HG02610 (cell line): ENCODE measurements around the gene LAMTOR5.
A peak's percentile ranks its signal among the peaks of the same experiment; 100 is the strongest.
"Not testable (repeated sequence)": the region's sequence is repeated elsewhere in the genome, so short reads cannot be mapped to it uniquely, and the experiment has no call there.

ENCODE experiments used
- ATAC-seq: cut with Tn5 transposase; IDR thresholded peaks from one replicate; pipeline ENCODE4 v1.9.1; 2021; ENCODE audit warnings: mild to moderate bottlenecking, moderate library complexity; ENCODE audit not compliant: unreplicated experiment

LAMTOR5 gene

DNA sequence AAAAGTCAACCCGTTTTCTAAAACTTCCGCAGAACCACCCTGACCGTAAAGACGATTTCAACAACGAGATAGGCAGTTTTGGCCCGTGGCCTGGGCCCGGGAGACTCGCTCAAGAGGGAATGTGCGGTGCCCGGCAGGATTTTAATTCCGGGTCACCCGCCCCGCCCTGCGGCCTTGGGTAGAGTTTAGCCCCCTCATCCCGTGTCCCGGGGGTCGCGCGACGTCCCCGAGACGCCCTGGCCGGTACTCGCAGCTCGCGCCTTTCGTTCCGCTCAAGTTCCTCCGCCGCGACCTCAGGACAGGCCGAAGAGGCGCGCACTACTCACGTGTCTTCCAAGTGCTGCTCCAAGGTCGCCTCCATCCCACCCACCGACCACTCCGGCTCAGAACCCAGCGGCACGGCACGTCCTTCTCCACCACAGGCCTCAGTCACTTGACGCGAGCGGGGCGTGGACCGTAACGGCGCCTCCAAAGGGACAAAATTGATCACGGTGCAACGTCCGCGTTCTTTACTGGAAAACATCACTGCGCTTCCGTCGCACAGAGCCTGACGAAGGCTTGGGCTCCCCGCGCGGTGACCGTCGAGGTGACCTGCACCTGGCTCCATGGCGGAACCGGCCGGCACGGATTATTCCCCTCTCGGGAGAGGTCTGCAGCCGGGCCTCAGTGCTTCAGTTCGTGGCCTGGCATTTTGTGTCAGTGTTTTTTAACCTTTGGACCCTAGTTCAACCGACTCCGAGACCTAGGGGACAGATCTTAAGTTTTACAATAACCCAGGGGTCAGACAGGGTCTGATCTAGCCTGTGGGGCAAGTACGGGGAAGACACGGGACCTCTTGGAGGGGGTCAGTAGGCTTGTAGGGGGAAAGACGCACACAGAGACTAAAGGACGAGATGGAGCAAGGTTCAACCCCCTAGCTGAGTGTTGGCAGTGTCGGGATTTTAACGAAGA, at the start of gene LAMTOR5:
LAMTOR5 (minus strand) TSS at position 435 of the 951 bp plus-strand sequence; CDS start at position 361, 74 bp downstream.
- peak; percentile 93 for ATAC-seq

DNA sequence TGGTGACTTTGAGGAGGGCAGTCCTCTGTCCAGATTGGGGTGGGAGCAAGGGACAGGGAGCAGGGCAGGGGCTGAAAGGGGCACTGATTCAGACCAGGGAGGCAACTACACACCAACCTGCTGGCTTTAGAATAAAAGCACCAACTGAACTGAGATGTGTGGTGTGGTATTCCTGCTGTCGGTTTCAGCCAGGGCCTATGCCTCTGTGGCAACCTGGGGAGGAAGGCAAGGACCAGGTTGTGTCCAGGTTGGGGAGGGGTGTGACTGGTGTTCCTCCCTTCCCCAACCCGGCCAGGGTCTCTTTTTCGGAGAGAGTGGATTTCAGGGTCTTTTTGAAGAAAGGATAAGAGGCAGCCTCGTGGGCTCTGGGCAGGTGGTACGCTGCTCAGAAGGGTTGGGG, 49.7 kb upstream of the LAMTOR5 start:
- ATAC-seq, result no peak

DNA sequence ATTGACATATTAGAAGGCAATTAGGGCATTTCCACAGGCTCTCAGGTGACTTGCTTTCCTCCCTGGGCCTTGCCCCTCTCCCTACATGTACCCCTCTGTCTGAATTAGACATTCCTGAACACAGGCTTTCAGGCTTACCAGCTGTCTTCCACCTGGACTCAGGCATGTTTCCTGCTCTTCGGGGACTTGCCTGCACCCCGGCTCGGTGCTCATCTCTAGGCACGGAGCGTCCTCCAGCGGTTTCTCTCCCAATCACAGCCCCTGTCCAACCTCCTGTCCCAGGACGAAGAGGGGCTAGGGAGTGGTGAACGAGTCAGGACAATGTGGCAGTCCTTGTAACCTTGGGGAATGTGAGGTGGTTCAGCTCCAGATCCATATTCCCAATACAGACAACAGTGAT, 47.7 kb upstream of the LAMTOR5 start:
- no peak for ATAC-seq

DNA sequence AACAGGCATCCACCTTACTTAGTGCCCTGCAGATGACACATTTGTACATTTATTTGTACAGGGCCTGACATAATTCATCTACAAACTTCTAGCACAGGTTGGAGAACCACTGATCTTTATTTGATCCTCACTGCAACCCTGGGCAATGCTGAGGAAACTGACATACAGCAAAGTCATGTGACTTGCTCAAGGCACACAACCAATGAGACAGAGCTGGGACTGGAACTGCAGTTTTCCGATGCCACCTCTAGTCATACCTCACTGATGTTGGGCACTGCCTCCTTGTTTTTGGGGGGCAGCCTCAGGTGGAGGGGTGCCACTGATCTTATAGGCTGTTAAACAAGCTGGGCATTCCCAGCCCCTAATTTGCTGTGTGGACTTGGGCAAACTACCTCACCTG, 46.8 kb upstream of the LAMTOR5 start:
- ATAC-seq, result no peak

DNA sequence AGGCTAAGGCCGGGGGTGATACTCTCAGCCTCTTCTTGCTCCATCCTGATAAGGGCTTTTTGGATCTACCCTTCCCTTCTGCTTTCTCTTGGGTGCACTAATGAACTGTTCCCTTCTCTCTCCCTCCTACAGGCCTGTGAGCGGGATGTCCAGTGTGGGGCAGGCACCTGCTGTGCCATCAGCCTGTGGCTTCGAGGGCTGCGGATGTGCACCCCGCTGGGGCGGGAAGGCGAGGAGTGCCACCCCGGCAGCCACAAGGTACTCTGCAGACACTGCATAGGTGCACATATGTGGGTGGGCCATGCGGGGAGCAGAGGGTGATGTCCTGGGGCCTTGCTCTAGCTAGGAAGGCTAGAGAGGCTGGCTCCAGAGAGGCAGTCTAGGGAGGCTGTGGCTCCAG, 46.3 kb upstream of the LAMTOR5 start:
- ATAC-seq, result no peak

DNA sequence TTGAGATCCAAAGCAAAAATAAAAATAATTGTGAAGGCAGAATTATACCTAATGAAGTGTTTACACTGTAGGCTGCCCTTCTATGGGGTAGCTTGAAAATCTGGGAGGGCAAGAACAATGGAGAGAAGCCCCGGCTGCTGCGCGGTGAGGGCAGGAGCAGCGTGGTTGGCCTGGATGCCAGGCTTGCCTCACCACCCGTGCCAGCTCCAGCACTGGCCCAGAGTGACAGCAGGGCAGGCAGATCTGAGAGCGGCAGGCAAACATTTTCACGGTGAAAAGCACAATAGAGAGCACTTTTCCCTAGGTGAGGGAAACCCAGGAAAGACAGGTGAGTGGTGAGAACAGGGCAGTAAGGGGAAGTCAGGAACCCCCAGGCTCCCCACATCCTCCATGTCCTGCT, 44.8 kb upstream of the LAMTOR5 start:
- ATAC-seq, result no peak

DNA sequence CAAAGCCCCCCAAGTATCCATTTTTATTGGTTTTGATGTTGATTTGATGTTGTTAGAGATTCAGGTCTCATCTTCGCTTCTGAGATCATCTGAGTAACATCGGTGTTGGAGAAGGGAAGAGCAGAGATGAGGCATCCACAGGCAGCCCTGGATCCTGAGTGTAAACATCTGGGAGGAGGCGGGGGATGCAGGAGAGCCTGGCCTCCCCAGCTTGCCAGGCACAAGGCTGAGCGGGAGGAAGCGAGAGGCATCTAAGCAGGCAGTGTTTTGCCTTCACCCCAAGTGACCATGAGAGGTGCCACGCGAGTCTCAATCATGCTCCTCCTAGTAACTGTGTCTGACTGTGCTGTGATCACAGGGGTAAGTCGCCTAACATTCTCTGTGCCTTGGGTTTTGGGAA, 43.4 kb upstream of the LAMTOR5 start, which contains the start of gene PROK1:
PROK1 (plus strand) TSS at position 221 of the 400 bp plus-strand sequence; CDS start at position 289, 68 bp downstream.
- ATAC-seq, result no peak

- no peak for ATAC-seq
Measured at GRCh38 chr1:110449661-110450651, 42.5 kb upstream of the LAMTOR5 start.

GRCh38 chr1:110444561-110444960, 37.1 kb upstream of the LAMTOR5 start:
- no peak for ATAC-seq

- no peak for ATAC-seq
Measured at GRCh38 chr1:110443451-110443850, 36.0 kb upstream of the LAMTOR5 start.

DNA sequence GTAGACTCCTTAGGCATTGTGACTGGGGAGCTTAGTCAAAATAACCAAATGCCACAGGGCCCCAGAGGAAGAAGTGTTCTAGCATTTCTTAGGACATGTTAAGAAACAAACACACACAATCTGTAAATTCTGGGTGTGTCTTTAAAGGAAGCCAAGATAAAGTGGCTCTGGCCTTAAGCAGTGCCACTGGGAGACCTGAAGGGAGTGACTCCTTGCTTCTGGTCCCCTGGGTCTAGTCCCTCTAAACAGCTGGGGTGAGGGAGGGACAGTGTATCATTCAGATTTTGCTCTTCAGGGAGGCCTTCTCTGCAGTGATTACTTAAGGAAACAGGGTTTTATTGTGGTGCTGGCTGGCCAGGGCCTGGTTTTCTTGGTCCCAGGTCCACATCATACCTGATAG, 34.4 kb upstream of the LAMTOR5 start:
- no peak for ATAC-seq

DNA sequence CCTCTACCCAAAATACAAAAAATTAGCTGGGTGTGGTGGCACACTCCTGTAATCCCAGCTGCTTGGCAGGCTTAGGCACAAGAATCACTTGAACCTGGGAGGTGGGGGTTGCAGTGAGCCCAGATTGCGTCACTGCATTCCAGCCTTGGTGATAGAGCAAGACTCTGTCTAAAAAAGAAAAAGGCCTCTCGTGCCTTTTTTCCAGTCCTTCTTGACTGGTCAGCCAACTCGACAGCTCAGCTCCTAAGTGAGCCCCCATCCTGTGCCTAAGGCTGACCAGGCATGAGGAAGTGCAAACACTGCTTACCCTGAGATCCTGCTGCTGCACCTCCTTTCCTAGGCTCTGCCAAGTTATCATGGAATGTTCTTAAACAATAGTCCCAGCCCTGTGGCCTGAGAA, 33.4 kb upstream of the LAMTOR5 start:
- ATAC-seq, result no peak

- not testable (repeated sequence) for ATAC-seq
Measured at GRCh38 chr1:110439873-110440272, 32.4 kb upstream of the LAMTOR5 start.

DNA sequence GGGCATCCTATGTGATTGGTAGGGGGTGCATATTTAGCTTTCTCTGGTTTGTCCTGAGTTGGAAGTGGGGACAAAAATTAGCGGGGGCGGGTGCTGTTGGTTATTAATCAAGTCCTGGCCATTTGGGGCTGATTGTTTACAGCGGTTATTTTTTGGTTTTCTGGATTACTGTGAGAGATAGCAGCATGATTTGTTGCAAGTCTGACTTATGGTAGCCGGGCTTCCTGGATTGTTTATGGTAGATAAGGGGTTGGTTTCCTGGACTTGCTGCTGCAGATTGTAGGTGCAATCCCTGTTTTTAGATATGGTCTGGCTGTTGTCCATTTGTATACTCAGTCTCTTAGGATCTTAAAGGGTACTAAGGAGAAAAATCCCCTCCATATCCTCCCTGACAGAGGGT, 31.4 kb upstream of the LAMTOR5 start:
- ATAC-seq, result no peak

- ATAC-seq, result not testable (repeated sequence)
Measured at GRCh38 chr1:110437645-110438299, 30.3 kb upstream of the LAMTOR5 start.

- no peak for ATAC-seq
Measured at GRCh38 chr1:110436635-110437034, 29.1 kb upstream of the LAMTOR5 start.

GRCh38 chr1:110434946-110435345, 27.5 kb upstream of the LAMTOR5 start:
- ATAC-seq, result no peak

DNA sequence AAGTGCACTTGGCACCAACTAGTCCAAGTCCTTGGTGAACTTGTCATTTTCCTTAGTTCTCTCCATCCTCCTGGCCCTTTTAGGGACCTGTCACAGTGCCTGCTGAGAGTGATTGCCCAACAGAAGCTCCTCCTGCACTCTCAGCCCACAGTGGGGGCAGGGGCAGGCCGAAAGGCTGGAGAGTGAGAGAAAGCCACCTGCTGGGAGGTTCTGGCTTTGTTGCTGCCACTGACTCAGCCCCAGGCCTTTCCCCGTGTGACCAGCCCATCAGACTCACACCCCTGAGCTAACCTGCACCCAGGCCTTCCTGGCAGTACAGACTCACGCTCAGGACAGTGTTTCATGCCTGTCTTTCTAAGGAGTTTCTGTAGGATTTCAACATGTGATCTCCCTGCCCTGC, 26.3 kb upstream of the LAMTOR5 start:
- no peak for ATAC-seq

DNA sequence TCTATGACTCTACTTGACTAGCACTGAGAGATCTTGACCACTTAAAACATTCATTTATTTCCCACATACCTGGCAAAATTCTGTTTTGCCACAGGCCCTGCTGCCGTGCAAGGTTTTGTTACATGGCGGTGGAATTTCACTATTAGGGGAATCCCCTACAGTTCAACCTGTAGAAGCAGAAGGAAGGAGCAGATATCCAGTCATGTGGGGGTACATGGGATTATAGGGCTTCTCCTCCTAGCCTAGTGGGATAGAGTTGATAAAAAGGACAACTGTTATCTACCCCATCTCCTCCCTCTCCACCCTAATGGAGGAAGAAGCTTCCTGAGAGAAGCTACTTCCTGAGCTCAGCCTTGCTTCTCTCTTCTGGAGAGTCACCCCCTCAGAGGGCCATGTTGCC, 25.7 kb upstream of the LAMTOR5 start:
- no peak for ATAC-seq

GRCh38 chr1:110430901-110431300, 23.4 kb upstream of the LAMTOR5 start:
- ATAC-seq, result no peak

DNA sequence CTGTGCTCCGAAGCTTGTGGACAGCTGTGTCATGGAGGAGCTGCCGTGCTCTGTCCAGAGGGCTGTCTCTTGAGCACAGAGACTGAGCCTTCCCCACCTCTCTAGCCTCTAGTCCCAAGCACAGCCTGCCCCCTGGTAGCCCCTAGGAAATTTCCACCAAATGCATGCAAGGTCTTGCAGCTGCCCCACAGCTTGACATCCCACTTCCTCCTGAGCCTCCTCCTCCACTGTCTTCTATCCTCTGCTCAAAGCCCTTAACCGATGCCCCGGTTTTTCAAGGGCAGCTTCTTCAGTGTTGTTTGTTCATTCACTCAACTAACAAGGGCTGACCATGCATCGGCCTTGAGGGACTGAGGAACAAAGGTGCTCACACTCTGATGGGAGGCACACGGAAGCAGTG, 22.9 kb upstream of the LAMTOR5 start:
- ATAC-seq, result no peak
